ENCODE measurements around the gene SMC1B.

DNA sequence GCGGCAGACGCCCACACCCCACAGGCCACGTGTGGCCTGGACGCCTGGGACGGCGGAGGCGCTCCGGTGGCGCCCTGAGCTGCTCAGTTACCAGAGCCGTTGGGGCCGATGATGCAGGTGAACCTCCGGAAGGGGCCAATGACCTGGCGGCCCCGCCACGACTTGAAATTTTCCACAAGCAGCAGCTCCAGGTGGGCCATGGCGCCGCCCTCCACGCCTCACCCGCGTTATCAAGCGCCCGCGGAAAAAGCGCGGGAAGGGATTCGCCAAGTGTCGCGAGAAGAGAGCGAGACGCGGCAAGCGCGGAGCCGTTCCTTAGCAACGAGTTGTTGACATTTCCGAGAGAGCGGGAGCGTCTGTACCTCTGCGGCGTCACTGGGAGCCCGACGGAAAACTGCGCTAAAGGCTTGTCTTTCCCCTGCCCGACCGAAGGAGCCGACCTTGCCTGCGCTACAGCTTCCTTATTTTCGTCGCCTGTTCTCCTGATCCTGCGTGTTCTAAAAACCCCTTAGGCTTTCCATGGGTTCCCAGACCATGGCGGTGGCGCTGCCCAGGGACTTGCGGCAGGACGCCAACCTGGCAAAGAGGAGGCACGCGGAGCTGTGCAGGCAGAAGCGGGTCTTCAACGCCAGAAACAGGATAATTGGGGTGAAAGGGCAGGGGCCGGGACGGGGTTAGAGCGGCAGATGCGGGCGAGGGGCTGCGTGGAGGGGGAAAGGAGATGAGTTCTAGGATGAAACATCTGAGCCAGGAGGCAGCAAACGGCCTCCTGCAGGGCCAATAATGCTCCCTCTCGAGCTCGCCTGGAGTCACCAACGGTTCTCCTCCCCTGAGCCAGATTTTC lies at the start of gene SMC1B, which contains the start of gene RIBC2:
- TF ChIP-seq, protein P1, sequence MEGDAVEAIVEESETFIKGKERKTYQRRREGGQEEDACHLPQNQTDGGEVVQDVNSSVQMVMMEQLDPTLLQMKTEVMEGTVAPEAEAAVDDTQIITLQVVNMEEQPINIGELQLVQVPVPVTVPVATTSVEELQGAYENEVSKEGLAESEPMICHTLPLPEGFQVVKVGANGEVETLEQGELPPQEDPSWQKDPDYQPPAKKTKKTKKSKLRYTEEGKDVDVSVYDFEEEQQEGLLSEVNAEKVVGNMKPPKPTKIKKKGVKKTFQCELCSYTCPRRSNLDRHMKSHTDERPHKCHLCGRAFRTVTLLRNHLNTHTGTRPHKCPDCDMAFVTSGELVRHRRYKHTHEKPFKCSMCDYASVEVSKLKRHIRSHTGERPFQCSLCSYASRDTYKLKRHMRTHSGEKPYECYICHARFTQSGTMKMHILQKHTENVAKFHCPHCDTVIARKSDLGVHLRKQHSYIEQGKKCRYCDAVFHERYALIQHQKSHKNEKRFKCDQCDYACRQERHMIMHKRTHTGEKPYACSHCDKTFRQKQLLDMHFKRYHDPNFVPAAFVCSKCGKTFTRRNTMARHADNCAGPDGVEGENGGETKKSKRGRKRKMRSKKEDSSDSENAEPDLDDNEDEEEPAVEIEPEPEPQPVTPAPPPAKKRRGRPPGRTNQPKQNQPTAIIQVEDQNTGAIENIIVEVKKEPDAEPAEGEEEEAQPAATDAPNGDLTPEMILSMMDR (IDR thresholded peaks at IDR 0.05), result no peak
- TF ChIP-seq POLR2A (IDR thresholded peaks at IDR 0.05), result no peak

Data from breast epithelium (tissue), 3 donors.